GM12878 (cell line): ENCODE data around the gene ADSS1. TPM values are rescaled to one million over a fixed set of nuclear protein-coding genes. Genes with fewer than 3 reads are reported as not detected.

Source experiments
- ATAC-seq: fragments of 200-7000 bp; cut with Tn5 transposase; 3 replicates; pipeline ENCODE4 v1.9.1; 2020; ENCODE audit warnings: mild to moderate bottlenecking, moderate library complexity
- BruUV-seq: library from RNA; stranded (reverse); fragments of 400-500 nt; replicated peaks from 2 replicates; lab custom pipeline; 2021; lab: Mats Ljungman, UMichigan
- CTCF ChIA-PET: fragments of 300-600 bp; sonication (Branson Sonifier 250); formaldehyde crosslinking; extraction: SDS; loops from one replicate; lab custom pipeline; 2021; ENCODE audit warnings: inconsistent platforms; lab: Yijun Ruan, JAX
- POLR2A ChIA-PET: fragments of 350-600 bp; formaldehyde crosslinking; extraction: SDS; loops from one replicate; lab custom pipeline; 2021; ENCODE audit warnings: inconsistent platforms; lab: Charles Lee
- RAD21 ChIA-PET: fragments of 300-600 bp; sonication (Branson Sonifier 250); formaldehyde crosslinking; loops from one replicate; lab custom pipeline; 2023; ENCODE audit warnings: antibody characterized with exemption; ENCODE audit not compliant: unreplicated experiment; lab: Charles Lee
- SMC1A ChIA-PET: fragments of 300-600 bp; sonication (Branson Sonifier 250); formaldehyde crosslinking; loops from one replicate; lab custom pipeline; 2023; ENCODE audit not compliant: unreplicated experiment, uncharacterized antibody; lab: Charles Lee
- DNase-seq: peaks from one replicate; pipeline ENCODE4 v3.0.0-alpha.2; 2011; ENCODE audit warnings: low read depth, low spot score
- FAIRE-seq: peaks from 3 replicates; lab custom pipeline; 2011; peaks lifted over from hg19 to GRCh38; lab: Jason Lieb, UNC
- H2AFZ ChIP-seq: 2 replicates; pipeline ENCODE4 v1.6.0; 2011; ENCODE audit warnings: low read depth, low read length, control low read depth; ENCODE audit not compliant: control insufficient read depth
- H3K27ac ChIP-seq: 2 replicates; pipeline ENCODE4 v1.5.1; 2011; ENCODE audit warnings: control low read depth; ENCODE audit not compliant: control insufficient read depth, insufficient read depth
- H3K27me3 ChIP-seq, 2 experiments: replicated peaks in 1 of 2; 2 replicates each; pipeline versions ENCODE4 v1.6.0 to v1.6.1; 2011; ENCODE audit warnings: low read length in 1 of 2; ENCODE audit not compliant: control insufficient read depth in 2 of 2, insufficient read depth in 2 of 2
- H3K36me3 ChIP-seq, 2 experiments: 2 replicates each; pipeline ENCODE4 v1.5.1; 2011; ENCODE audit warnings: low read length in 1 of 2; ENCODE audit not compliant: control insufficient read depth in 2 of 2, insufficient read depth in 2 of 2
- H3K4me1 ChIP-seq: 2 replicates; pipeline ENCODE4 v1.6.1; 2011; ENCODE audit warnings: mild to moderate bottlenecking, low read length, moderate library complexity, mixed read lengths; ENCODE audit not compliant: control insufficient read depth, insufficient read depth
- H3K4me2 ChIP-seq: 2 replicates; pipeline ENCODE4 v1.6.0; 2011; ENCODE audit warnings: control low read depth; ENCODE audit not compliant: control insufficient read depth, insufficient read depth
- H3K4me3 ChIP-seq: fragments of 200-600 bp; sonication (generic); 2 replicates; pipeline ENCODE4 v1.5.1; 2016
- H3K79me2 ChIP-seq: 2 replicates; pipeline ENCODE4 v1.6.0; 2011; ENCODE audit warnings: low read length; ENCODE audit not compliant: control insufficient read depth, insufficient read depth
- H3K9ac ChIP-seq: 2 replicates; pipeline ENCODE4 v1.8.0; 2011; ENCODE audit warnings: low read length, control low read depth, mixed read lengths; ENCODE audit not compliant: control insufficient read depth, insufficient read depth
- H3K9me3 ChIP-seq: replicated peaks from 3 replicates; pipeline ENCODE4 v1.5.1; 2011; ENCODE audit warnings: mild to moderate bottlenecking, low read length; ENCODE audit not compliant: control insufficient read depth, insufficient read depth
- H4K20me1 ChIP-seq: 2 replicates; pipeline ENCODE4 v1.6.0; 2011; ENCODE audit not compliant: control insufficient read depth, insufficient read depth
- CBX3 ChIP-seq: fragments of 200-600 bp; sonication (generic); IDR thresholded peaks from 2 replicates; pipeline ENCODE4 v1.6.1; 2016; ENCODE audit warnings: low read depth, borderline replicate concordance
- KAT2A ChIP-seq: conservative IDR thresholded peaks from 2 replicates; pipeline ENCODE4 v1.6.1; 2011; ENCODE audit warnings: low read depth, low read length; ENCODE audit not compliant: control insufficient read depth
- KLF5 ChIP-seq: fragments of 450-650 bp; IDR thresholded peaks from 2 replicates; pipeline ENCODE4 v1.6.1; 2014; ENCODE audit warnings: mild to moderate bottlenecking; ENCODE audit not compliant: partially characterized antibody
- MLLT1 ChIP-seq: fragments of 450-650 bp; IDR thresholded peaks from 2 replicates; pipeline ENCODE4 v1.6.1; 2016; ENCODE audit warnings: mild to moderate bottlenecking
- POLR2A ChIP-seq: IDR thresholded peaks from 2 replicates; pipeline ENCODE4 v1.6.1; 2011; ENCODE audit warnings: low read depth, mild to moderate bottlenecking, low read length
- SREBF2 ChIP-seq: IDR thresholded peaks from 2 replicates; pipeline ENCODE4 v1.6.1; 2012; ENCODE audit warnings: mild to moderate bottlenecking, low read length
- TCF7 ChIP-seq: IDR thresholded peaks from 2 replicates; pipeline ENCODE4 v1.6.1; 2014; ENCODE audit warnings: antibody characterized with exemption, borderline replicate concordance
- WGBS: methylation state at CpG from one replicate; pipeline ENCODE4 v1.1.6; 2016; ENCODE audit warnings: low lambda C conversion rate; ENCODE audit not compliant: insufficient replicate concordance, insufficient coverage; ENCODE audit errors: missing lambda C conversion rate; 5-methylcytosine and 5-hydroxymethylcytosine counted together
- in situ Hi-C: fragments of 300-500 bp; cut with MboI; formaldehyde crosslinking; loops from 9 replicates; pipeline ENCODE4 v1.14.3; 2018; ENCODE audit warnings: mixed read lengths
- intact Hi-C: fragments of 100-400 bp; cut with micrococcal nuclease; formaldehyde crosslinking; loops from one replicate; pipeline ENCODE4 v1.14.2; 2022; ENCODE audit not compliant: unreplicated experiment
- polyA plus RNA-seq, 11 experiments: library from polyadenylated mRNA; depleted of rRNA in 4 of 11; unstranded in 6 of 11; stranded (reverse) in 5 of 11; fragments of >200 nt; fragmentation: Nextera tagmentation in 4 of 11; fragmentation: Illumina TruSeq in 1 of 11; extraction: Ambion mirVana in 4 of 11; extraction: Trizol in 1 of 11; gene quantifications; 1 replicate in 1 of 11; 2 replicates in 10 of 11; pipeline versions ENCODE4 v1.2.1 to v1.2.3, GENCODE V29; 2011 to 2016; ENCODE audit warnings: inconsistent platforms in 2 of 11, missing spikeins in 2 of 11, low read depth in 1 of 11
- total RNA-seq, 4 experiments: library from RNA; depleted of rRNA in 3 of 4; stranded (reverse); fragments of >200 nt in 3 of 4; fragmentation: Illumina TruSeq in 1 of 4; extraction: Trizol in 1 of 4; gene quantifications; 2 replicates each; pipeline versions ENCODE4 v1.2.1 to v1.2.3, GENCODE V29; 2013 to 2021
- TF ChIP-seq, protein P1 (sequence below): fragments of 450-650 bp; formaldehyde crosslinking; IDR thresholded peaks from 2 replicates; pipeline ENCODE4 v1.5.0; 2022; ENCODE audit warnings: mild to moderate bottlenecking, missing genetic modification characterization

ADSS1 gene
- total and polyA plus RNA-seq, 10 of the 15 experiments (the other 5 are each of a cell fraction or from before 2014, with no cell fraction given), result 0.11 to 0.45 (median 0.28) TPM; not detected in 5

DNA sequence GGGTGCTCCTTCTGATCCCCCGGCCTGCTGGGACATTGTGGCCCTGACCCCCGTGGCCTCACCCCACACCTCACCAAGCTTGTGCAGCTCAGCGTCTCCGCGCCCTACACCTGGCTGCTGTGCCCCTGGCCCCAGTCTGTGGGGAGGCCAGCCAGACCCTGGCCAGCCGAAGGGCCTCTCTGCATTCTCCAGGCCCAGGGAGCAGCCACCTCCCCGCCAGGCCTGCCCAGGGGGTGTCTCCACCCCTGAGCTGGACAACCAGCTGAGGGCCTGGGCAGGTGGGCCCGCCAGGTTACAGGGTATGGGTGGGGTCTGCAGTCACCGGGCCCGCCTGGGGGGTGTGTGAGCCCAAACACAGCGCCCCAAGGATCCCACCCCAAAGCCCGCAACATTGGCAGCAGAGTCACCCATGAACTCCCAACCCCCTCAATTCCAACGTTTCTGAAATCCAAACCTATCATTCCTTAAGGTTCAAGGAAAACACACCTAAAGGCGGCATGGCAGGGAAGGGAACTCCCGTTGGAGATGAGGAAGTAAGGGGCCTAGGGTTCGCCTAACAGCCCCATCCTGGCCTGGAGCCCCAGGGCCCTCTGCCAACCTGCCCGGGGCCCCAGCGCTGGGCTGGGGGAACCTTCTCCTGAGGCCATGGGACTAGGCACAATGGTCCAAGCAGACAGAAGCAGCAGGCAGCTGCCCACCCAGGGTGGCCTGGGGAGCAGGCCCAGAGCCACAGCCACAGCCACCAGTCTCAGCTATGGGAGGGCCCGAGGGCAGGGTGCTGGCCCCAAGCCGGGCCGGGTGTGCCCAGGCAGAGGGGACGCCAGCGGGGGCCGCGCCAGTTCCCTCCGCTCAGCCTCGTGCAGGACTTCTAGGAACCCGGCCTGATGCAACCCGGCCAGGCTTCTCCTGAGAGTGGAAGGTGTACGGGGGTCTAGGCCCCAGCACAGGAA, 63.0 kb downstream of the ADSS1 start (continued):
- TF ChIP-seq TCF7, result no peak

GRCh38 chr14:104787736-104788135, 63.7 kb downstream of the ADSS1 start:
- H3K79me2 ChIP-seq, result peaks cover 4% of the 10 kb centered on the region
- DNase-seq (no peak), FAIRE-seq (no peak), ATAC-seq (no peak)
- TF ChIP-seq KLF5 (no peak), MLLT1 (no peak), CBX3 (no peak), KAT2A (no peak), POLR2A (no peak), SREBF2 (no peak)
- TF ChIP-seq, protein P1, sequence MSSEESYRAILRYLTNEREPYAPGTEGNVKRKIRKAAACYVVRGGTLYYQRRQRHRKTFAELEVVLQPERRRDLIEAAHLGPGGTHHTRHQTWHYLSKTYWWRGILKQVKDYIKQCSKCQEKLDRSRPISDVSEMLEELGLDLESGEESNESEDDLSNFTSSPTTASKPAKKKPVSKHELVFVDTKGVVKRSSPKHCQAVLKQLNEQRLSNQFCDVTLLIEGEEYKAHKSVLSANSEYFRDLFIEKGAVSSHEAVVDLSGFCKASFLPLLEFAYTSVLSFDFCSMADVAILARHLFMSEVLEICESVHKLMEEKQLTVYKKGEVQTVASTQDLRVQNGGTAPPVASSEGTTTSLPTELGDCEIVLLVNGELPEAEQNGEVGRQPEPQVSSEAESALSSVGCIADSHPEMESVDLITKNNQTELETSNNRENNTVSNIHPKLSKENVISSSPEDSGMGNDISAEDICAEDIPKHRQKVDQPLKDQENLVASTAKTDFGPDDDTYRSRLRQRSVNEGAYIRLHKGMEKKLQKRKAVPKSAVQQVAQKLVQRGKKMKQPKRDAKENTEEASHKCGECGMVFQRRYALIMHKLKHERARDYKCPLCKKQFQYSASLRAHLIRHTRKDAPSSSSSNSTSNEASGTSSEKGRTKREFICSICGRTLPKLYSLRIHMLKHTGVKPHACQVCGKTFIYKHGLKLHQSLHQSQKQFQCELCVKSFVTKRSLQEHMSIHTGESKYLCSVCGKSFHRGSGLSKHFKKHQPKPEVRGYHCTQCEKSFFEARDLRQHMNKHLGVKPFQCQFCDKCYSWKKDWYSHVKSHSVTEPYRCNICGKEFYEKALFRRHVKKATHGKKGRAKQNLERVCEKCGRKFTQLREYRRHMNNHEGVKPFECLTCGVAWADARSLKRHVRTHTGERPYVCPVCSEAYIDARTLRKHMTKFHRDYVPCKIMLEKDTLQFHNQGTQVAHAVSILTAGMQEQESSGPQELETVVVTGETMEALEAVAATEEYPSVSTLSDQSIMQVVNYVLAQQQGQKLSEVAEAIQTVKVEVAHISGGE (CRISPR knock-in tag), result no peak
- H3K4me1 ChIP-seq, result no peaks in the 10 kb centered on the region
- in situ Hi-C loops, result no loop called here
- H2AFZ ChIP-seq, result no peak overlapping the region
- WGBS, result 86% methylated on average over 7 of the region's 7 CpGs
- no peak overlapping the region for H3K4me2 ChIP-seq
- H3K9ac ChIP-seq, result no peak overlapping the region
- no peak overlapping the region for H3K4me3 ChIP-seq
- CTCF ChIA-PET, result no interaction called here
- peaks cover 3% of the 10 kb centered on the region; the same call in 1 of the 2 replicates for H4K20me1 ChIP-seq
- H3K27me3 ChIP-seq, result no peaks in the 10 kb centered on the region
- SMC1A ChIA-PET, result no interaction called here
- BruUV-seq, result no TSS peak
- intact Hi-C loops, result no loop called here
- POLR2A ChIA-PET, result no interaction called here
- H3K36me3 ChIP-seq, result peaks cover 0 to 8% of the 10 kb centered on the region in 2 experiments; a peak in 2 of 4 replicates
- no peaks in the 10 kb centered on the region for H3K9me3 ChIP-seq
- RAD21 ChIA-PET, result no interaction called here
- H3K27ac ChIP-seq, result no peak overlapping the region
